Right forelimb (tissue), 1 donor: ENCODE results near the gene PDE3B.
"Not testable (repeated sequence)": the region's sequence is repeated elsewhere in the genome, so short reads cannot be mapped to it uniquely, and the experiment has no call there.

Experiments used
- DNase-seq: peaks from one replicate; pipeline ENCODE4 v3.0.0-alpha.2; 2018

PDE3B gene

DNA sequence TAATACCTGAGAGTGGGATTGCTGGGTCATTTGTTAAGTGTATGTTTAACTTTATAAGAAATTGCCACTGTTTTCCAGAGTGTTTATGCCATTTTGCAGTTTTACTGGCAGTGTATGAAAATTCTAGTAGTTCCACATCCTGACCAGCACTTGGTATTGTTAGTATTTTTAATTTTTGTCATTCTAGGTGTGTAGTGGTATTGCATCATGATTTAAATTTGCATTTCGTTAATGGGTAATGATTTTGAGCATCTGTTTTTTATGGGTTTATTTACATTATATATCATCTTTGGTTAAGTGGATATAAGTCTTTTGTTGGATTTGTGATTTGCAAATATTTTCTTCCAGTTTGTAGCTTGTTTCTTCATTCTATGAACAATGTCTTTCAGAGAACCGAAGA is 34.7 kb downstream of the PDE3B start:
- DNase-seq, result no peak

DNA sequence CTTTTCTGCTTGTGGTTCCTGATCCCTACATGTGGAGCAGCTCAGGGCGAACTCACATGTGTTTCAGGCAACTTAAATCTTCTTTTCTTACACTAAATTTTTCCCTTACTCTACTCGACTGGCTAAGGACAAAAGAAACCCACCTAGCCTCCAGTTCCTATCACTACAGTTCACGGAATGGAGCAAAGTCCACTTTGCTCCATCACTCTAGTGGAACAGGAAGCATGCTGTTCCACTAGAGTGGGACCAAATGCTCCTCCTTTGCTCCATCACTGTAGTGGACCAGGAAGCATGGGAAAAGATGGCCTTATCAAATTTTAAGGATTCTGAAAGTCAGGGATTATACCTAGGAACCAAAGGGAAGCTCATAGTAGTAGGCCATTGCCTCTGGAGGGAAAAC is 36.1 kb downstream of the PDE3B start:
- no peak for DNase-seq

DNA sequence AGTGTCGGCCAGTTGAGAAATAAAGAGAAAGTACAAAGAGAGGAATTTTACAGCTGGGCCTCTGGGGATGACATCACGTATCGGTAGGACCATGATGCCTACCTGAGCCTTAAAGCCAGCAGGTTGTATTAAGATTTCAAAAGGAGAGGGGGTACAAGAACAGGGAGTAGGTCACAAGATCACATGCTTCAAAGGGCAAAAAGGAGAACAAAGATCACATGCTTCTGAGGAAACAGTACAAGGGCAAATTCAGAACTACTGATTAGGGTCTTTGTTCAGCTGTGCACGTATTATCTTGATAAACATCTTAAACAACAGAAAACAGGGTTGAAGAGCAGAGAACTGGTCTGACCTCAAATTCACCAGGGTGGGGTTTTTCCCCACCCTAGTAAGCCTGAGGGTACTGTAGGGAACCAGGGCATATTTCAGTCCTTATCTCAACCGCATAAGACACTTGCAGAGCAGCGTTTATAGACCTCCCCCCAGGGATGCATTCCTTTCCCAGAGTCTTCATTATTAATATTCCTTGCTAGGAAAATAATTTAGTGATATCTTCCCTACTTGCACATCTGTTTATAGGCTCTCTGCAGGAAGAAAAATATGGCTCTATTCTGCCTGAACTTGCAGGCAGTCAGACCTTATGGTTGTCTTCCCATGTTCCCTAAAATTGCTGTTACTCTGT is 40.8 kb downstream of the PDE3B start:
- not testable (repeated sequence) for DNase-seq

DNA sequence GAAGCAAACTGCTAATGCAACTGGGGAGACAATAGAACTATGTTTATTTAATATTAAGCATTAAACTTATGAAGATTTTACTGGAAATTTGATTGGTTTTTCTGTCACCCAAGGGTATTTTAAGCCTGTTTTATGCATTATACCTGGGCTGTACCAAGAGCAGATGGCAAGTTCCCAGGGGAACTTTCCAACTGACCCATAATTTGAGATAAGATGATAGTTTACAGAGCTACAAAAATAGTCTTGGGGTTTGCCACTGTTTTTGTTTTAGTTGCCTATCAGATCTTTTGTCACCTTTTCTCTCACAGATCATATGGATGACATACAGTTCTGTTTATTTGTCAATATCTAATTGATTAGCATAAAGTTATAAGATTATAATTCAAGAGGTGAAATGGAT is 43.9 kb downstream of the PDE3B start:
- DNase-seq, result no peak

DNA sequence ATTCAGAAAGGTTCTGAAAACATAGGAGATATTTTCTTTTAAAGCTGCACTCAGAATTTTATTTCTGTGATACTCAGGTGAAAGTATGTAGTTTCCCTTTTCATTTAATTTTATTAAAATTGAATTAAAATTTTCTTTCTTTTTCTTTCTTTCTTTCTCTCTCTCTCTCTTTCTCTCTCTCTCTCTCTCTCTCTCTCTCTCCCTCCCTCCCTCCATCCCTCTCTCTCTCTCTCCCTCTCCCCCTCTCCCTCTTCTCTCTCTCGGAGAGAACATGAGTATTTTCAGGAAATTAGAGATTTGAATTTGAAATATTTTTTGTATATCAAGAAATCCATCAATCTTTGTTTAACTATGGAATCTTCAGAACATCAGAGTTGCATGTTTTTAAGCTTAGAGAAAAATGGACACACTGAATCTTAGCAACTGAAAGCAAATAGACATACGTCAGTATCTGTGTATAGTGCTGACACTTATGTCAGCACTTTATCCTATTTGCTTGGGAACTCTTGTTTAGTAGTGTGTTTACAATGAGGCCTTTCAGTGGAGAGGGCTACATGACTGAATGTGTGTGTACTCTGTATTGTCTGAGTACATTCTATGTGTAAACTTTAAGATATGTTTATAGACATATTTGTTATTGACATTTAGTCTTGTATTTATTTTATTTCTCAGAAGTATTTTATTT is 44.5 kb downstream of the PDE3B start:
- no peak for DNase-seq

DNA sequence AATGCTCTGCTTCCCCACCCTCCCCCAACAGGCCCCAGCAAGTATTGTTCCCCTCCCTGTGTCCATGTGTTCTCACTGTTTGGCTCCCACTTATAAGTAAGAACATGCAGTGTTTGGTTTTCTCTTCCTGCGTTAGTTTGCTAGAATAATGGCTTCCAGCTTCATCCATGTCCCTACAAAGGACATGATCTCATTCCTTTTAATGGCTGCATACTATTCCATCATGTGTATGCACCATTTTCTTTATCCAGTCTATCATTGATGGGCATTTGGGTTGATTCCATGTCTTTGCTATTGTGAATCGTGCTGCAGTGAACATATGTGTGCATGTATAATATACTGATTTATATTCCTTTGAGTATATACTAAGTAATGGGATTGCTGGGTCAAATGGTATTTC is 52.1 kb downstream of the PDE3B start:
- DNase-seq, result not testable (repeated sequence)

DNA sequence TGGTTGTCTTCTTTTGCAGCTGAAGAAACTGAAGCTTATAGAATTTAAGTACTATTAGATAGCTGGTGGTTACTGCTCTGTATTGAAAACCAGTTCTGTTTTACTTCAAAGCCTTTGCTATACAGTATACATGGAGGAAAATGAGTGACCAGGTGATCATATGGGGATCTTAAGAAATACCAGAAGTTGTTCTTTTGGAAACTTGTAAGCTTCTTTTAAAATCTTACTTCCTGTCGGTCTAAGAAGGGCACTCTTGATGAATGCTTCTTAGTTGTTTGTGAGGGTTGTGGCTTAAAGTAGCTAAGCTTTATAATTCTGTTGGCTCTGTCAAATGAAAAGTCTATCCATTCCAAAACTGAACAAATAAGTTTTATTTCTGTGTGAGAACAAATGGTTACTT is 55.2 kb downstream of the PDE3B start:
- no peak for DNase-seq

DNA sequence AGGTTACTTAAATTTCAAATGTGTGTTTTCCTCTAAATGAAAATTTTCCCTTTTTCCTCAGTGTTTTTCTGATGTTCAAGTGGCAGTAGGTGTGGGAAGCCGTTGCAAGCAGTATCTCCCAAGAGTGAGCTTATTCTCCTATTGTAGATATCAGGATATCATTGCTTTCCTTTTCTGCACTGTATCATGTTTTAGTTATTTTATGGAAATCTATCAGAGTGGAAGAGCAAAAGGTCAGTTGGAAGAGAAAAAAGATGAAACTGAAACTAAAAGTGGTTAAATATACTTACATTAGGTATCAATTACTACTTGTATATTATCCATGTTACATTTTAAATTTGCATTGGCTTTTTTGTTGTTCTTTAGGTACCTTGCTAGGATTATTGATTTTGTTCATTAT is 57.0 kb downstream of the PDE3B start:
- DNase-seq, result no peak

DNA sequence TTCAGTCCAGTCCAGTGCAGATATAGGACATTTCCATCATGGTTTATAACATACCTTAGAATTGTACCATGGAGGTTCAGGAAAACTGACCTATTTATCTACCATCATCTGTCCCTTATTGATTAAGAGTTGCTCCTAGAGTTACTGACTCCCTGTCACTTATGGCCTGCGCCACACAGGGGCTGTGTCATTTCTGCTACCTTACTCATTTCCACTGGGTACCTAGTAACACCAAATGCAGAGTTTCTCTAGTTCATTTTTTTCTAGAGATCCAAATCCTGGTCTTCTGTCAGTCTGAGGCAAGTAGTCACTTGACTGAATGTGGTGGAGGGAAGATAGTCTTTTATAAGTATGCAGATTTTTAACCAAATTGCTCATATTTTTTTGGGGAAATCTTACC is 59.2 kb downstream of the PDE3B start:
- DNase-seq, result no peak

DNA sequence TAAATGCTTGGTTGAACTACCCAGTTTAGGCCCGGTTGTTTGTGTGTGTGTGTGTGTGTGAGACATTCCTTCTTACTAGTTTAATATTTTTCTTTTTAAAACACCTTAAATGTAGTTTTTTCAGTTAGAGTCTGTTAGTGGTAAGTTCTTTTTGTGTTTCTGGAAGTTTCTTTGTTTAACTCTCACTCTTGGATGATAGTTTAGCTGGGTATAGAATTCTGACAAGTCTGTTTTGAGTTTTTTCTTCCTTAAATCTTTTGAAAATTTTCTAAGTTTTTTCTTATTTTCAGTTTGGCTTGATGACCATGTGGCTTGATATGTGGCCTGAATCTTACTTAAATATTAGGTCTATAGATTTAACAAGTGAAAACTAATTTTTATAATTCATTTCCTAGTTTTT is 60.1 kb downstream of the PDE3B start:
- DNase-seq, result no peak

DNA sequence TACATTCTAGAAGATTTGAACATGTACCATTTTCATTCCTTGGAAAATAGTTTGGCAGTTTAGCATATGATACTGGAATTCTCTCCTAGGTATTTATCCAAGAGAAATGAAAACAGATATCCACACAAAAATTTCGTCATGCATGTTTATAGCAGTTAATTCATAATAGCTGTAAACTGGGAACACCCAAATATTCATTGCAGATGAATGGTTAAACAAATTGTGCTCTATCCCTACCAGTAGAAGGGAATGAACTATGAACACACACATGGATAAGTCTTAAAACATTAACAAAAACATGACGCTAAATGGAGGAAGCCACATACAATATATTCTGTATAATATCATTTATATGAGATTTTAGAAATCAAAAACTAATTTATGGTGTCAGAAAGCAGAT is 61.5 kb downstream of the PDE3B start:
- no peak for DNase-seq

DNA sequence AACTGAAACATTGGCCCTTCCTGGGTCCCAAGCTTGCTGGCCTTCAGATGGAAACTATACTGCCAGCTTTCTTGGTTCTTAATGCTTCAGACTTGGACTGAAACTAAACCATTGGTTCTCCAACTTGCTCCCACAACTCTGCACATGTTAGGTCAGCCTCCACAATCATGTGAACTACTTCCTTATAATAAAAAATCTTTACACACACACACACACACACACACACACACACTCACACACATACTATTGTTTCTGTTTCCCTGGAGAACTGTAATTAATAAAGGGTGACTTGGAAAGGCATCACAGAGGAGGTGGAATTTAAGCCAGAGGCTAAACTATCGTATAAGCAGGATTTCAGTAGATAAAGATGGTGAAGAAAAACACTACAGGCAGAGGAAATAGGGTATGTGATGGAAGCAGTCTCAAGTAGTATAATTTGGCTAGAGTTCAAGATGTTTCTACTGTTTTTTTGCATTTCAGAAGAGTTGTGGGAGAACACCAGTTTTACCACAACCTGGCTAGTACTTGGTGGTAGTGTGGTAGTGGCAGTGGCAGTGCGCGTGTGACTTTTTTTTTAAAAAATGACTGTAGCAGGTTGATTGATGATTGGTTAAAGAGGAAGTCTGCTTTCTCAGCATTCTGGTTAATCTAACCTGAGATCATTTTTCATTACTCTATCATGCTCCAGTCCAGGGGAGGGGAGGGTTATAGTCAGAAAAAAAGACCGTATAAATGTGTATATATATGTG is 70.1 kb downstream of the PDE3B start:
- no peak for DNase-seq

DNA sequence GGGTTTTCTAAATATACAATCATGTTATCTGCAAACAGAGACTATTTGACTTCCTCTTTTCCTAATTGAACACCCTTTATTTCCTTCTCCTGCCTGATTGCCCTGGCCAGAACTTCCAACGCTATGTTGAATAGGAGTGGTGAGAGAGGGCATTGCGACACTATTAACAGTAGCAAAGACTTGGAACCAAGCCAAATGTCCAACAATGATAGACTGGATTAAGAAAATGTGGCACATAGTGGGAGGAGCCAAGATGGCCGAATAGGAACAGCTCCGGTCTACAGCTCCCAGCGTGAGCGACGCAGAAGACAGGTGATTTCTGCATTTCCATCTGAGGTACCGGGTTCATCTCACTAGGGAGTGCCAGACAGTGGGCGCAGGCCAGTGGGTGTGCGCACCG is 72.1 kb downstream of the PDE3B start:
- not testable (repeated sequence) for DNase-seq

DNA sequence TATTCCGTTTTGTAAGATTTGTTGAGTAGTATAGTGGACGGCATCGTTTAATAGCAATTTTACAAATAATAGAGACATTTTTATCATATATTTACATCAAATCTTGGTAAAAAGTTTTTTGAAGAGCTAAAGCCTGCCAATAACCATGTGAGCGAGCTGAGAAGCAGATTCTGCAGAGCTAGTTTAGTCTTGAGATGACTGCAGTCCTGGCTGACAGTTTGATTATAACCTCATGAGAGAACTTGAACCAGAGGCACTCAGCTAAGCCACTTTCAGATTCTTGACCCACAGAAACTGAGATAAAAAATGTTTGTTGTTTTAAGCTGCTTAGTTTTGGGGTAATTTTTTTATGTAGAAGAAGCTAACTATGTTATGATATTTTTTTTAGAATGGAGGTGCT is 78.9 kb downstream of the PDE3B start:
- DNase-seq, result no peak

DNA sequence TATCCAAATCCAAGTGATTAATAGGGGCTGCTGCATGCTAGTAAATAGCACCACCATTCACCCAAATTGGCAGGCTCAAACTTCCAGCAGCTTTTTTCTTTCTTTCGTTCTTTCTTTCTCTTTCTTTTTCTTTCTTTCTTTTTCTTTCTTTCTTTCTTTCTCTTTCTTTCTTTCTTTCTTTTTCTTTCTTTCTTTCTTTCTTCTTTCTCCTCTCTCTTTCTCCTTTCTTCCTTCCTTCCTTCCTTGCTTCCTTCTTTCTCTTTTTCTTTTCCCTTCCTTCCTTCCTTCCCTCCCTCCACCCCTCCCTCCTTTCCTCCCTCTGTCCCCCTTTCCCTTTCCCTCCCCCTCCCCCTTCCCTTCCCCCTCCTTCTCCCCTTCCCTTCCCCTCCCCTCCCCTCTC is 81.5 kb downstream of the PDE3B start:
- DNase-seq, result no peak

DNA sequence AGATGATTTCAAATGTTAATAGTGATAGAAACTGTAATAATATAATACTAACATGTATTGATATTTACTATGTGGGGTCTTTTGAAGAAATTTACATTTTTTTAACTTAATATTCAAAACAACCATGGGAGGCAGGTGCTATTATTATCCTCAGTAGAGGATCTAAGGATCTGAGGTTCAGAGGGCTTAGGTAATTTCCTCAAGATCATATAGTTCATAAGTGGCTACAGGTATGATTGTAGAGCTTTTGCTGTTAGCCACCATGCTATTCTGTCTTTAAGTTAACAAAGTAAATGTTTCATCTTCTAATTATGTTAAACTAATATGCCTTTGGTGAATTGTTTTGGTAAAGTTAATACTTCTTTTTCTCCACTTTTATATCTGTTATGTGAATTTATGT is 83.6 kb downstream of the PDE3B start:
- no peak for DNase-seq

DNA sequence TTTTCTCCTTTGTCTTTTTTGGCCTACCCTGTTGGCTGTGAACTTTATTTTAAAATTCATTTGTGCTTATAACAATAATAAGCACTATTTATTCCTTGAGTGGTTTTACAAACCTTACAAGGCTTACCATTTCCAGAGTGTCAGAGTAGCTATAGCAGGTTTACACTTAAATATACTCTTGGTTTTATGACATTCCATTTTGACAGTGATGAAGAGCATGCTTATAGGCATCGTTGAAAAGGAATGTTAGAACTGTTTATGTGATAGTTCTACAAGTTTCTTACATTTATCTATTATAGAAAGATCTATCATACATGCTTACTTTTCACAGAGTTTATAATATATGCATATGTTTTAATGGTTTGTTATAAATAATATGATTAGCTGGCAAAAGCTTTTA is 84.1 kb downstream of the PDE3B start:
- DNase-seq, result no peak

DNA sequence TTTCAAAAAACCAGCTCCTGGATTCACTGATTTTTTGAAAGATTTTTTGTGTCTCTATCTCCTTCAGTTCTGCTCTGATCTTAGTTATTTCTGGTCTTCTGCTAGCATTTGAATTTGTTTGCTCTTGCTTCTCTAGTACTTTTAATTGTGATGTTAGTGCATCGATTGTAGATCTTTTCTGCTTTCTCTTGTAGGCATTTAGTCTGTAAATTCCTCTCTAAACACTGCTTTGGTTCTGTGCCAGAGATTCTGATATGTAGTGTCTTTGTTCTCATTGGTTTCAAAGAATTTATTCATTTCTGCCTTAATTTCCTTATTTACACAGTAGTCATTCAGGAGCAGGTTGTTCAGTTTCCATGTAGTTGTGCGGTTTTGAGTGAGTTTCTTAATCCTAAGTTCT is 96.9 kb downstream of the PDE3B start:
- not testable (repeated sequence) for DNase-seq

DNA sequence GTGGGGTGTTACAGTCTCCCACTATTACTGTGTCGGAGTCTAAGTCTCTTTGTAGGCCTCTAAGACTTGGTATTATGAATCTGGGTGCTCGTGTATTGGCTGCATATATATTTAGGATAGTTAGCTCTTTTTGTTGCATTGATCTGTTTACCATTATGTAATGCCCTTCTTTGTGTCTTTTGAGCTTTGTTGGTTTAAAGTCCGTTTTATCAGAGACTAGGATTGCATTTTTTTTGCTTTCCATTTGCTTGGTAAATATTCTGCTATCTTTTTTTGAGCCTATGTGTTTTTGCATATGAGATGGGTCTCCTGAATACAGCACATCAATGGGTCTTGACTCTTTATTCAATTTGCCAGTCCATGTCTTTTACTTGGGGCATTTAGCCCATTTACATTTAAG is 97.6 kb downstream of the PDE3B start:
- DNase-seq, result no peak

DNA sequence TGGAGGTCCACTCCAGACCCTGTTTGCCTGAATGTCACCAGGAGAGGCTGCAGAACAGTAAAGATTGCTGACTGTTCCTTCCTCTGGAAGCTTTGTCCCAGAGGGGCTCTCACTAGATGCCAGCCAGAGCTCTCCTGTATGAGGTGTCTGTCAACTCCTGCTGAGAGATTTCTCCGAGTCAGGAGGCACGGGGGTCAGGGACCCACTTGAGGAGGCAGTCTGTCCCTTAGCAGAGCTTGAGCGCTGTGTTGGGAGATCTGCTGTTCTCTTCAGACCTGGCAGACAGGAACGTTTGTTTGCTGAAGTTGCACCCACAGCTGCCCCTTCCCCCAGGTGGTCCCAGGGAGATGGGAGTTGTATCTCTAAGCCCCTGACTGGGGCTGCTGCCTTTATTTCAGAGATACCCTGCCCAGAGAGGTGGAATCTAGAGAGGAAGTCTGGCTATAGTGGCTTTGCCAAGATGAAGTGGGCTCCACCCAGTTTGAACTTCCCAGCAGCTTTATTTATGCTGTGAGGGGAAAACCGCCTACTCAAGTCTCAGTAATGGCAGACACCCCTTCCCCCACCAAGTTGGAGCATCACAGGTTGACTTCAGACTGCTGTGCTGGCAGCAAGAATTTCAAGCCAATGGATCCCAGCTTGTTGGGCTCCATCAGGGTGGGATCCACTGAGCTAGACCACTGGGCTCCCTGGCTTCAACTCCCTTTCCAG is 99.4 kb downstream of the PDE3B start:
- DNase-seq, result no peak

DNA sequence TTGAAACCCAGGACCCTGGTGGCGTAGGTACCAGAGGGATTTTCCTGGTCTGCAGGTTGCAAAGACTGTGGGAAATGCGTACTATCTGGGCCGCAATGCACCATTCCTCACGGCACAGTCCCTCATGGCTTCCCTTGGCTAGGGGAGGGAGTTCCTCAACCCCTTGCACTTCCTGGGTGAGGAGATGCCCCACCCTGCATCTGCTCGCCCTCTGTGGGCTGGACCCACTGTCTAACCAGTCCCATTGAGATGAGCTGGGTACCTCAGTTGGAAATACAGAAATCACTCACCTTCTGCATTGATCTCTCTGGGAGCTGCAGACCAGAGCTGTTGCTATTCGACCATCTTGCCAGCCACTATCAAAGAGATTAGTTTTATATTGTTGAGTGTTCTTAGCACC is 100.1 kb downstream of the PDE3B start:
- DNase-seq, result not testable (repeated sequence)

DNA sequence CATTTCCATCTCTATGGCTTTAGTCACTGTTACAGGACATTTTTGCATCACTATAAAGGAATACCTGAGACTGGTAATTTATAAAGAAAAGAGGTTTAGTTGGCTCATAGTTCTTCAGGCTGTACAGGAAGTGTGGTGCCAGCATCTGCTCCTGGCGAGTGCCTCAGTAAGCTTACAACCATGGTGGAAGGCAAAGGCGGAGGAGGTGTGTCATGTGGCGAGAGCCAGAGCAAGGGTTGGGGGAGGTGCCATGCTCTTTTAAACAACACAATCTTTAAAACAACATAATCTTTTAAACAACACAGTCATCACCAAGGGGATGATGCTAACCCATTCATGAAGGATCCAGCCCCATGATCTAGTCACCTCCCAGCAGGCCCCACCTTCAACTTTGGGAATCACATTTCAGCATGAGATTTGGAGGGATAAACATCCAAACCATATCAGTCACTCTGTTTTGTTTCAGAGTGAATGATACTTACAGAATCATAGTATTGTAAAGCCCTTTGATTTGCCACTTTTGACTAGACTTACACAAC is 103.3 kb downstream of the PDE3B start:
- no peak for DNase-seq

DNA sequence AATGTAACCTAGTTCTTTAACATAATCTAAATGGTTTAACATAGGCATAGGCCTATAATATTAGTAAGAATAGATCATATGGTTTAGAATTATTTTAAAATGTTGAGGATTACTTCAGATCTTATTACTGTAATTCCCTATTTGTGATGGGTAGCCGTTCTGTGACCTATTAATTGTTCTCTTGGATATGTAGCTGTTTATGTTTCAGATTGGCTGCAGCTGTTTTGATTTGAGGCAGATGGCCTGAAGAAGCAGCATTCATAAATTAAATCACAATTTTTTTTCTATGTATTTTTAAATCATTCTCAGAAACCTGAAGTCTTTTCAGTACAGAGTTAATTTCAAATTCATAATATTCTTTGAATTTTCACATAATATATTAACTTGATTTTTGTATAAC is 104.5 kb downstream of the PDE3B start:
- DNase-seq, result no peak
